GM13977 (cell line): ENCODE measurements around the gene ZACN.

Experiments used
- DNase-seq: peaks from one replicate; pipeline ENCODE4 v3.0.0; 2012; ENCODE audit warnings: low spot score
- in situ Hi-C: fragments of 300-500 bp; cut with MboI; formaldehyde crosslinking; loops from one replicate; pipeline ENCODE4 v1.12.0; 2022; ENCODE audit warnings: low sequenced_read_pairs, low pct_unique_long_range_greater_than_20kb, mixed read lengths, inconsistent platforms; ENCODE audit not compliant: unreplicated experiment
- TF ChIP-seq, protein P1 (sequence below): IDR thresholded peaks from 2 replicates; pipeline ENCODE4 v1.5.1; 2012; ENCODE audit warnings: mild to moderate bottlenecking, control low read depth; ENCODE audit not compliant: insufficient read depth; ENCODE audit errors: extremely low read depth, missing control alignments

ZACN gene

GRCh38 chr17:76130473-76130872 is 51.5 kb downstream of the ZACN start:
- DNase-seq = no peak
- in situ Hi-C loops = no loop called here
- TF ChIP-seq, protein P1, sequence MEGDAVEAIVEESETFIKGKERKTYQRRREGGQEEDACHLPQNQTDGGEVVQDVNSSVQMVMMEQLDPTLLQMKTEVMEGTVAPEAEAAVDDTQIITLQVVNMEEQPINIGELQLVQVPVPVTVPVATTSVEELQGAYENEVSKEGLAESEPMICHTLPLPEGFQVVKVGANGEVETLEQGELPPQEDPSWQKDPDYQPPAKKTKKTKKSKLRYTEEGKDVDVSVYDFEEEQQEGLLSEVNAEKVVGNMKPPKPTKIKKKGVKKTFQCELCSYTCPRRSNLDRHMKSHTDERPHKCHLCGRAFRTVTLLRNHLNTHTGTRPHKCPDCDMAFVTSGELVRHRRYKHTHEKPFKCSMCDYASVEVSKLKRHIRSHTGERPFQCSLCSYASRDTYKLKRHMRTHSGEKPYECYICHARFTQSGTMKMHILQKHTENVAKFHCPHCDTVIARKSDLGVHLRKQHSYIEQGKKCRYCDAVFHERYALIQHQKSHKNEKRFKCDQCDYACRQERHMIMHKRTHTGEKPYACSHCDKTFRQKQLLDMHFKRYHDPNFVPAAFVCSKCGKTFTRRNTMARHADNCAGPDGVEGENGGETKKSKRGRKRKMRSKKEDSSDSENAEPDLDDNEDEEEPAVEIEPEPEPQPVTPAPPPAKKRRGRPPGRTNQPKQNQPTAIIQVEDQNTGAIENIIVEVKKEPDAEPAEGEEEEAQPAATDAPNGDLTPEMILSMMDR = no peak

DNA sequence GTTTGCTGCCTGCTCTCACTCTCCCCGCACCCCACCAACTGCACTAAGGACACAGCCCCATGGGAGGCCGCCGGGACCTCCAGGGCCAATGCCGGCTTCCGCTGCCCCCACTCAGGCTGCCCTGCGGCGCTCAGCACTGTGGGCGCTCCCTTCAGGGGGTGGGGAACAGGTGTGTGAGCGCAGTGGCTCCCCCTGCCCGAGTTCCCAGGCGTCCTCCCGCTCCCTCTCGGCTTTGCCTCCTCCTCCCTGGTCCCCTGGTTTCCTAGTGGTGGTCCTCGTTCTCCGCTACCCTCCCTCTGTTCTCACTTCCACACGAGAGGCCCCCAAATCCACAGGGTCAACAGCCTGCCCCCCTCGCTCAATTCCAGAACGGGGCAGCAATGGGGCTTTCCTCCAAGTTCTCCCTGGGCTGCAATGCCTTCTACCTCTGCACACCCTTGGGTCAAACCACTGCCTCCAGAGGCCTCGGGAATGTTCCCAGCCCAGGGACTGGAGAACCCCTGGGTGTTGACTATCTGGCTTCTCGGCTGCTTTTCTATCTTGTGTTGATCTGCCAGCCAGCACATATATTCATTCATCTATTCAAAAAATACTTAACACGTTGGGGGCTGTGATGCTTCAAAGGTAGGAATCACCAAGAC is 52.2 kb downstream of the ZACN start:
- no peak for DNase-seq
- in situ Hi-C loops = no loop called here
- TF ChIP-seq, protein P1 = no peak

DNA sequence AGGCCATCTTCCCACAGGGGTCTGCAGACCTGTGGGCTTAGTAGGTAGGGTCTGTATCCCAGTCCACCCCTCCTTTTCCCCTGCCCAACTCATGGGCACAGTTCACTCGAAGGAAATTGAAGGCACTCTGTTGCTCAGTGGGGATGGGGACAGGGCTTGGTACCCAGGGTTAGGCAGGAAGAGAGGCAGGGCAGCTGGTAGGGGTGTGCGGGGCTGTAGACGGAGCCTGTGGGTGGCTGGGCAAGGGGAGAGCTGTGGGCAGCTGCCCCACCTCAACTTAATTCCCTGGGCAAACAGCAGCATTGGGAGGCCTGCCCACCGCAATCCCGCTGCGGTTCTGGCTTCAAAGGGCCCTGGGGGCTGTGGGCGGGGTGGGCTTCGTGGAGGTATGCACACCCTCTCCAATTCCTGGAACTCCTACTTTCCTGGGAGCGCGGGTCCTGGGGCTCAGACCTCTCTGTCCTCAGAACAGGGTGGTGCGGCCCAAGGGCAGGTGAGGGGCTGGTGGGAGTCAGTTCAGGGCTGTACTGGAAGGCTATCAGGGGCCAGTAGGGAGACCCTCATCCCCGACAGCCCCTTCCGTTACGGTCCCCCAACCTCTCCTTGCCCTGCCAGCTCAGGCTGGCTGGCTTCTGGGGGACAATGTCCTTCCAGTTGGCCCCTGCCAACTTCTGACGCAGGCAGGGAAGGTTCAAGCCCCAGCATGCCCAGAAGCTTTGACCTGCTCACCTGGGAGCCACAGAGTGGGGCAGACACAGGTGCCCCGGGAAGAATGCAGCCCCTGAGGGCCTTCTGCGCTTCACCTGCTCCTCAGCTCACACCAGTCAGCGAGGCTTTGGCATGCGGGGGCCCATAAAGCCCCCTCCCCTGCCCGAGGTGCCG is 53.0 kb downstream of the ZACN start:
- in situ Hi-C loops = no loop called here
- TF ChIP-seq, protein P1 = no peak
- DNase-seq = no peak
